A673 (cell line): ENCODE data around the gene MAP2K3.

ENCODE experiments used
- CTCF ChIP-seq: fragments of 300-800, 200-600 bp; sonication (generic); conservative IDR thresholded peaks from 2 replicates; pipeline ENCODE4 v1.5.1; 2017; ENCODE audit warnings: low read depth, mild to moderate bottlenecking, antibody characterized with exemption, low read length, moderate library complexity, mixed read lengths
- EZH2 ChIP-seq: fragments of 200-600 bp; sonication (generic); IDR thresholded peaks from 2 replicates; pipeline ENCODE4 v1.6.1; 2017; ENCODE audit warnings: borderline replicate concordance, low read depth, mild to moderate bottlenecking, mixed read lengths, antibody characterized with exemption, low read length; ENCODE audit not compliant: poor library complexity, severe bottlenecking

DNA sequence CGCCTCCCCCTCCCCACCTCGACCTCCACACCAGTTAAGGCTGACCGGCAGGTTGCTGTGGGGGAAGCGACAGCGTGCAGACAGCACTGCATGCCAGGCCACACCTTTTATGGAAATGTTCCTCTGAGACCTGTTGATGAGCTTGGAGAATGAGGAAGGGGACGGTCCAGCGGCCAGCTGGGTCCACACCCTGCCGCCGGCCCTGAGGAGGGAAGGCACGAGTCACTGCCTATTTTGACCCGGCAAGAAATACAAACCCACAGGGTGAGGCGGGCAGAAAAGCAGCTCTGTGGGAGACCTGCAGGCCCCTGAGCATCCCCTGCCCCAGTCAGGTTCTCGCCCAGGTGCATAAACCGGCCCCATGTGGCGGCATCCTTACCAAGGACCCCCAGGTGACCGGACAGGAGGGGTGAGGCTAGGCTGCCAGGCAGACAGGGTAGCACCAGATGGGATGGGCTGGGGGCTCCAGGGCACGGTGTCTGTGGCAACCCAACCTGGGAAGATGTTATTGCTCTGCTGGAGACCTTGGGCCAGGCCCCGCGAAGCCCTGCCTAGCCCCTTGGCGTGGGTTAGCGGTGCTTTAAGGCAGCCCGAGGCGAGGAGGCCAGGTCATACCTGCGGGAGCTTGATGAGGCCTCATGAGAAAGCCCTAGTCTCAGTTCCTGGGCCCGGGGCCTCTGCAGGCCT, 44.0 kb upstream of the MAP2K3 start:
- TF ChIP-seq EZH2: no peak
- TF ChIP-seq CTCF: no peak
